K562 (cell line): Measurements from ENCODE around the gene CDC42EP1. TPM values are rescaled to one million over a fixed set of nuclear protein-coding genes. Genes with fewer than 3 reads are reported as not detected.

ENCODE experiments used
- COPS2 ChIP-seq: fragments of 450-650 bp; conservative IDR thresholded peaks from 2 replicates; pipeline ENCODE4 v1.6.1; 2016; ENCODE audit warnings: mild to moderate bottlenecking, moderate library complexity
- EGR1 ChIP-seq: fragments of 450-650 bp; conservative IDR thresholded peaks from 2 replicates; pipeline ENCODE4 v1.6.1; 2017; ENCODE audit warnings: mild to moderate bottlenecking
- FOXK2 ChIP-seq, 2 experiments: fragments of 450-650 bp; IDR thresholded peaks in 1 of 2; conservative IDR thresholded peaks in 1 of 2; 2 replicates each; pipeline ENCODE4 v1.6.1; 2016; ENCODE audit warnings: low read depth in 2 of 2, mild to moderate bottlenecking in 1 of 2
- JUND ChIP-seq, 2 experiments: IDR thresholded peaks; 2 replicates in 1 of 2; 3 replicates in 1 of 2; pipeline ENCODE4 v1.6.1; 2011; ENCODE audit warnings: borderline replicate concordance in 2 of 2, low read depth in 2 of 2, low read length in 2 of 2, improper control_type of control experiment in 1 of 2, missing biosample characterization in 1 of 2, missing genetic modification characterization in 1 of 2, missing genetic modification reagents in 1 of 2
- NONO ChIP-seq, 2 experiments: fragments of 200-400 bp in 1 of 2; fragments of 450-650 bp in 1 of 2; formaldehyde crosslinking in 1 of 2; IDR thresholded peaks; 2 replicates each; pipeline ENCODE4 v1.6.1; 2017; ENCODE audit warnings: low read depth in 2 of 2, mild to moderate bottlenecking in 2 of 2, moderate library complexity in 2 of 2, low read length in 1 of 2
- PHF21A ChIP-seq: fragments of 450-650 bp; IDR thresholded peaks from 2 replicates; pipeline ENCODE4 v1.6.1; 2017; ENCODE audit warnings: low read depth, borderline replicate concordance
- RCOR1 ChIP-seq, 2 experiments: IDR thresholded peaks; 2 replicates each; pipeline ENCODE4 v1.6.1; 2012; ENCODE audit warnings: low read depth in 2 of 2, low read length in 2 of 2, borderline replicate concordance in 1 of 2, improper control_type of control experiment in 1 of 2
- SIRT6 ChIP-seq: IDR thresholded peaks from one replicate; pipeline ENCODE4 v1.6.1; 2012; ENCODE audit warnings: low read depth, mild to moderate bottlenecking, control low read depth, inconsistent platforms, low read length, moderate library complexity
- U2AF2 ChIP-seq: fragments of 200-400 bp; formaldehyde crosslinking; optimal IDR thresholded peaks from 2 replicates; pipeline ENCODE3; 2017; ENCODE audit warnings: low read depth, mild to moderate bottlenecking, low read length
- ZFP30 ChIP-seq: fragments of 250-450 bp; sonication (Bioruptor Pico); IDR thresholded peaks from 2 replicates; pipeline ENCODE4 v1.8.0; 2022; ENCODE audit warnings: moderate library complexity, mild to moderate bottlenecking, inconsistent platforms, borderline replicate concordance
- ZKSCAN8 ChIP-seq: fragments of 200-800 bp; sonication (Bioruptor generic); IDR thresholded peaks from 2 replicates; pipeline ENCODE4 v1.6.1; 2016; ENCODE audit warnings: missing genetic modification characterization, missing compliant biosample characterization
- ZNF140 ChIP-seq: fragments of 250-450 bp; sonication (Bioruptor Pico); IDR thresholded peaks from 2 replicates; pipeline ENCODE4 v1.8.0; 2021; ENCODE audit warnings: moderate library complexity, mild to moderate bottlenecking, inconsistent platforms
- ZNF551 ChIP-seq: fragments of 250-450 bp; sonication (Bioruptor Pico); IDR thresholded peaks from 2 replicates; pipeline ENCODE4 v1.5.0; 2021; ENCODE audit warnings: mild to moderate bottlenecking, moderate library complexity
- ZSCAN29 ChIP-seq: fragments of 450-650 bp; IDR thresholded peaks from 2 replicates; pipeline ENCODE4 v1.6.1; 2017
- polyA plus RNA-seq, 8 experiments: library from polyadenylated mRNA; depleted of rRNA in 4 of 8; stranded (reverse) in 5 of 8; unstranded in 3 of 8; fragments of >200 nt; fragmentation: Nextera tagmentation in 2 of 8; fragmentation: Illumina TruSeq in 1 of 8; extraction: Ambion mirVana in 2 of 8; extraction: Trizol in 1 of 8; gene quantifications; 2 replicates each; pipeline versions ENCODE4 v1.2.1 to v1.2.3, GENCODE V29; 2011 to 2014; ENCODE audit warnings: inconsistent platforms in 1 of 8, missing spikeins in 1 of 8
- total RNA-seq, 7 experiments: library from RNA; depleted of rRNA in 6 of 7; stranded (reverse); fragments of >200 nt in 6 of 7; fragmentation: Illumina TruSeq in 2 of 7; extraction: Trizol in 2 of 7; gene quantifications; 2 replicates each; pipeline versions ENCODE4 v1.2.1 to v1.2.3, GENCODE V29; 2011 to 2021; ENCODE audit warnings: low replicate concordance in 1 of 7
- TF ChIP-seq, protein P1 (sequence below): fragments of 250-450 bp; sonication (Bioruptor Pico); IDR thresholded peaks from 2 replicates; pipeline ENCODE4 v1.4.0; 2020
- TF ChIP-seq, protein P2 (sequence below), 2 experiments: fragments of 250-450 bp in 1 of 2; fragments of 450-650 bp in 1 of 2; sonication (Bioruptor Pico) in 1 of 2; IDR thresholded peaks; 2 replicates each; pipeline versions ENCODE4 v1.6.1 to v1.8.0; 2016 to 2021; ENCODE audit warnings: mild to moderate bottlenecking in 2 of 2, moderate library complexity in 2 of 2, missing compliant biosample characterization in 1 of 2, missing genetic modification characterization in 1 of 2
- TF ChIP-seq, protein P3 (sequence below): fragments of 450-650 bp; IDR thresholded peaks from 2 replicates; pipeline ENCODE4 v1.6.1; 2016; ENCODE audit warnings: antibody characterized with exemption

The CDC42EP1 gene
- total and polyA plus RNA-seq, 9 of the 15 experiments (the other 6 are each of a cell fraction or from before 2014, with no cell fraction given), result 0.67 to 70.2 (median 7.3) TPM

GRCh38 chr22:37607010-37607934 is 47.0 kb downstream of the CDC42EP1 start (continued):
- TF ChIP-seq, protein P1, sequence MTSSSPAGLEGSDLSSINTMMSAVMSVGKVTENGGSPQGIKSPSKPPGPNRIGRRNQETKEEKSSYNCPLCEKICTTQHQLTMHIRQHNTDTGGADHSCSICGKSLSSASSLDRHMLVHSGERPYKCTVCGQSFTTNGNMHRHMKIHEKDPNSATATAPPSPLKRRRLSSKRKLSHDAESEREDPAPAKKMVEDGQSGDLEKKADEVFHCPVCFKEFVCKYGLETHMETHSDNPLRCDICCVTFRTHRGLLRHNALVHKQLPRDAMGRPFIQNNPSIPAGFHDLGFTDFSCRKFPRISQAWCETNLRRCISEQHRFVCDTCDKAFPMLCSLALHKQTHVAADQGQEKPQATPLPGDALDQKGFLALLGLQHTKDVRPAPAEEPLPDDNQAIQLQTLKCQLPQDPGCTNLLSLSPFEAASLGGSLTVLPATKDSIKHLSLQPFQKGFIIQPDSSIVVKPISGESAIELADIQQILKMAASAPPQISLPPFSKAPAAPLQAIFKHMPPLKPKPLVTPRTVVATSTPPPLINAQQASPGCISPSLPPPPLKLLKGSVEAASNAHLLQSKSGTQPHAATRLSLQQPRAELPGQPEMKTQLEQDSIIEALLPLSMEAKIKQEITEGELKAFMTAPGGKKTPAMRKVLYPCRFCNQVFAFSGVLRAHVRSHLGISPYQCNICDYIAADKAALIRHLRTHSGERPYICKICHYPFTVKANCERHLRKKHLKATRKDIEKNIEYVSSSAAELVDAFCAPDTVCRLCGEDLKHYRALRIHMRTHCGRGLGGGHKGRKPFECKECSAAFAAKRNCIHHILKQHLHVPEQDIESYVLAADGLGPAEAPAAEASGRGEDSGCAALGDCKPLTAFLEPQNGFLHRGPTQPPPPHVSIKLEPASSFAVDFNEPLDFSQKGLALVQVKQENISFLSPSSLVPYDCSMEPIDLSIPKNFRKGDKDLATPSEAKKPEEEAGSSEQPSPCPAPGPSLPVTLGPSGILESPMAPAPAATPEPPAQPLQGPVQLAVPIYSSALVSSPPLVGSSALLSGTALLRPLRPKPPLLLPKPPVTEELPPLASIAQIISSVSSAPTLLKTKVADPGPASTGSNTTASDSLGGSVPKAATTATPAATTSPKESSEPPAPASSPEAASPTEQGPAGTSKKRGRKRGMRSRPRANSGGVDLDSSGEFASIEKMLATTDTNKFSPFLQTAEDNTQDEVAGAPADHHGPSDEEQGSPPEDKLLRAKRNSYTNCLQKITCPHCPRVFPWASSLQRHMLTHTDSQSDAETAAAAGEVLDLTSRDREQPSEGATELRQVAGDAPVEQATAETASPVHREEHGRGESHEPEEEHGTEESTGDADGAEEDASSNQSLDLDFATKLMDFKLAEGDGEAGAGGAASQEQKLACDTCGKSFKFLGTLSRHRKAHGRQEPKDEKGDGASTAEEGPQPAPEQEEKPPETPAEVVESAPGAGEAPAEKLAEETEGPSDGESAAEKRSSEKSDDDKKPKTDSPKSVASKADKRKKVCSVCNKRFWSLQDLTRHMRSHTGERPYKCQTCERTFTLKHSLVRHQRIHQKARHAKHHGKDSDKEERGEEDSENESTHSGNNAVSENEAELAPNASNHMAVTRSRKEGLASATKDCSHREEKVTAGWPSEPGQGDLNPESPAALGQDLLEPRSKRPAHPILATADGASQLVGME, result 0 out of 2 replicates have a peak, but pooled peaks have one; percentile 53
- TF ChIP-seq RCOR1 (IDR thresholded peaks at IDR 0.05; ENCODE audit: borderline replicate concordance in 1 of 2, low read depth in 2 of 2, low read length in 2 of 2), result peak in 1 of 2 experiments; percentile 75; a peak in 2 of 4 replicates
- no peak for TF ChIP-seq ZFP30 (CRISPR knock-in tag)
- TF ChIP-seq FOXK2 (conservative IDR thresholded peaks at IDR 0.05 in 1 of 2, IDR thresholded peaks at IDR 0.05 in 1 of 2; ENCODE audit: low read depth in 2 of 2), result no peak
- no peak for TF ChIP-seq COPS2
- TF ChIP-seq, protein P2, sequence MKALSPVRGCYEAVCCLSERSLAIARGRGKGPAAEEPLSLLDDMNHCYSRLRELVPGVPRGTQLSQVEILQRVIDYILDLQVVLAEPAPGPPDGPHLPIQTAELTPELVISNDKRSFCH (CRISPR knock-in tag; IDR thresholded peaks at IDR 0.05), result no peak
- TF ChIP-seq, protein P2 (tag; IDR thresholded peaks at IDR 0.05), result 0 out of 2 replicates have a peak, but pooled peaks have one; percentile 44
- TF ChIP-seq JUND (IDR thresholded peaks at IDR 0.05; ENCODE audit: borderline replicate concordance, low read depth, low read length), result peak; percentile 31; the same call in 1 of the 2 replicates
- no peak; the same call in 2 of the 3 replicates for TF ChIP-seq JUND (tag; IDR thresholded peaks at IDR 0.05; ENCODE audit: borderline replicate concordance, low read depth, low read length)
- TF ChIP-seq ZKSCAN8, result no peak
- no peak for TF ChIP-seq SIRT6
- TF ChIP-seq ZNF140 (CRISPR knock-in tag), result no peak
- no peak for TF ChIP-seq U2AF2
- TF ChIP-seq PHF21A, result no peak
- TF ChIP-seq ZNF551, result no peak
- TF ChIP-seq, protein P3, sequence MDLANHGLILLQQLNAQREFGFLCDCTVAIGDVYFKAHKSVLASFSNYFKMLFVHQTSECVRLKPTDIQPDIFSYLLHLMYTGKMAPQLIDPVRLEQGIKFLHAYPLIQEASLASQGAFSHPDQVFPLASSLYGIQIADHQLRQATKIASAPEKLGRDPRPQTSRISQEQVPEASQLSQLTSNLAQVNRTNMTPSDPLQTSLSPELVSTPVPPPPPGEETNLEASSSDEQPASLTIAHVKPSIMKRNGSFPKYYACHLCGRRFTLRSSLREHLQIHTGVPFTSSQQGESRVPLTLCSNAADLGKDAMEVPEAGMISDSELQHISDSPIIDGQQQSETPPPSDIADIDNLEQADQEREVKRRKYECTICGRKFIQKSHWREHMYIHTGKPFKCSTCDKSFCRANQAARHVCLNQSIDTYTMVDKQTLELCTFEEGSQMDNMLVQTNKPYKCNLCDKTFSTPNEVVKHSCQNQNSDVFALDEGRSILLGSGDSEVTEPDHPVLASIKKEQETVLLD, result peak; percentile 34; the same call in 1 of the 2 replicates
- TF ChIP-seq EGR1, result no peak
- TF ChIP-seq NONO (IDR thresholded peaks at IDR 0.05; ENCODE audit: low read depth in 2 of 2, low read length in 1 of 2), result no peak
- no peak for TF ChIP-seq ZSCAN29
